Immature natural killer cell (primary cell): Measurements from ENCODE around the gene CLNK. TPM values are rescaled to one million over a fixed set of nuclear protein-coding genes. Genes with fewer than 3 reads are reported as not detected.

Experiments used
- DNase-seq, 3 donors: peaks; one replicate each; pipeline ENCODE4 v3.0.0; 2022; ENCODE audit warnings: mixed read lengths in 1 of 3
- H3K27ac Mint-ChIP-seq, 6 donors: one replicate each; pipeline ENCODE4 v1.8.0; 2020; ENCODE audit warnings: mixed read lengths in 6 of 6, mild to moderate bottlenecking in 5 of 6, inconsistent platforms in 4 of 6, moderate library complexity in 3 of 6
- H3K27me3 Mint-ChIP-seq, 3 donors: one replicate each; pipeline ENCODE4 v1.8.0; 2020 to 2021; ENCODE audit warnings: low read depth in 3 of 3, mild to moderate bottlenecking in 3 of 3, mixed read lengths in 3 of 3, moderate library complexity in 3 of 3, inconsistent platforms in 1 of 3
- H3K36me3 Mint-ChIP-seq, 3 donors: one replicate each; pipeline ENCODE4 v1.8.0; 2020; ENCODE audit warnings: mixed read lengths in 3 of 3, inconsistent platforms in 2 of 3, mild to moderate bottlenecking in 2 of 3
- H3K4me1 Mint-ChIP-seq, 2 donors: one replicate each; pipeline ENCODE4 v1.8.0; 2020; ENCODE audit warnings: inconsistent platforms in 2 of 2, mild to moderate bottlenecking in 2 of 2, mixed read lengths in 2 of 2, moderate library complexity in 1 of 2
- H3K4me3 Mint-ChIP-seq, 5 donors: one replicate each; pipeline ENCODE4 v1.8.0; 2020; ENCODE audit warnings: mild to moderate bottlenecking in 5 of 5, mixed read lengths in 5 of 5, inconsistent platforms in 3 of 5, moderate library complexity in 3 of 5
- H3K9me3 Mint-ChIP-seq, 6 donors: one replicate each; pipeline ENCODE4 v1.8.0; 2020; ENCODE audit warnings: mild to moderate bottlenecking in 6 of 6, mixed read lengths in 6 of 6, inconsistent platforms in 4 of 6, moderate library complexity in 3 of 6
- polyA plus RNA-seq, 3 donors: library from polyadenylated mRNA; unstranded; fragments of 300-500 nt; fragmentation: Illumina TruSeq; gene quantifications; one replicate each; pipeline ENCODE4 v1.2.3, GENCODE V29; 2021

The CLNK gene
- polyA plus RNA-seq, 3 donors from 2014 or later: 1.5 to 1.8 TPM; not detected in 1

GRCh38 chr4:10667701-10668326 lies 16.8 kb downstream of the CLNK start:
- Mint-ChIP-seq H3K36me3 (peaks cover 0 to 4% (median 0%) of the 10 kb centered on the region in 3 donors), H3K27ac (no peak overlapping the region), H3K4me1 (peaks cover 22 to 39% of the 10 kb centered on the region in 2 donors), H3K4me3 (no peak overlapping the region), H3K9me3 (no peaks in the 10 kb centered on the region), H3K27me3 (peaks cover 0 to 4% (median under 1%) of the 10 kb centered on the region in 3 donors)
- no peak for DNase-seq

- Mint-ChIP-seq H3K27me3 (peaks cover 0 to 6% (median 2%) of the 10 kb centered on the region in 3 donors), H3K4me1 (peaks cover 16 to 27% of the 10 kb centered on the region in 2 donors), H3K4me3 (no peak overlapping the region), H3K36me3 (peaks cover 0 to 4% (median 0%) of the 10 kb centered on the region in 3 donors), H3K27ac (no peak overlapping the region), H3K9me3 (no peaks in the 10 kb centered on the region)
- DNase-seq: no peak
Observed at GRCh38 chr4:10666616-10667015, 18.0 kb downstream of the CLNK start.

- Mint-ChIP-seq H3K27ac (peak overlapping the region in 1 of 6 donors; percentile 53), H3K36me3 (peaks cover 0 to 4% (median 0%) of the 10 kb centered on the region in 3 donors), H3K4me3 (peak overlapping the region in 1 of 5 donors; percentile 29), H3K27me3 (peaks cover 0 to 6% (median 2%) of the 10 kb centered on the region in 3 donors), H3K9me3 (no peaks in the 10 kb centered on the region), H3K4me1 (peaks cover 9 to 13% of the 10 kb centered on the region in 2 donors)
- peak in 2 of 3 donors; percentile 11 to 15 for DNase-seq
Observed at GRCh38 chr4:10664408-10664807, 20.2 kb downstream of the CLNK start.

- no peak overlapping the region for H3K4me3 Mint-ChIP-seq
- DNase-seq: no peak
- peaks cover 10 to 20% of the 10 kb centered on the region in 2 donors for H3K4me1 Mint-ChIP-seq
- no peaks in the 10 kb centered on the region for H3K9me3 Mint-ChIP-seq
- H3K27ac Mint-ChIP-seq: no peak overlapping the region
- H3K27me3 Mint-ChIP-seq: peaks cover 0 to 9% (median 5%) of the 10 kb centered on the region in 3 donors
- H3K36me3 Mint-ChIP-seq: peaks cover 0 to 4% (median 0%) of the 10 kb centered on the region in 3 donors
Observed at GRCh38 chr4:10662937-10663336, 21.6 kb downstream of the CLNK start.

- H3K36me3 Mint-ChIP-seq: peaks cover 0 to 4% (median 0%) of the 10 kb centered on the region in 3 donors
- H3K9me3 Mint-ChIP-seq: no peaks in the 10 kb centered on the region
- H3K4me3 Mint-ChIP-seq: no peak overlapping the region
- peaks cover 0 to 7% (median 5%) of the 10 kb centered on the region in 3 donors for H3K27me3 Mint-ChIP-seq
- DNase-seq: no peak
- peaks cover 21 to 39% of the 10 kb centered on the region in 2 donors for H3K4me1 Mint-ChIP-seq
- H3K27ac Mint-ChIP-seq: no peak overlapping the region
Observed at GRCh38 chr4:10661047-10661446, 23.5 kb downstream of the CLNK start.

- no peak for DNase-seq
- peaks cover 0 to 5% (median 5%) of the 10 kb centered on the region in 3 donors for H3K27me3 Mint-ChIP-seq
- H3K9me3 Mint-ChIP-seq: no peaks in the 10 kb centered on the region
- no peaks in the 10 kb centered on the region for H3K36me3 Mint-ChIP-seq
- no peak overlapping the region for H3K4me3 Mint-ChIP-seq
- H3K27ac Mint-ChIP-seq: no peak overlapping the region
- H3K4me1 Mint-ChIP-seq: peaks cover 15 to 33% of the 10 kb centered on the region in 2 donors
Observed at GRCh38 chr4:10659251-10659650, 25.3 kb downstream of the CLNK start.

- DNase-seq: no peak
- Mint-ChIP-seq H3K4me3 (peak overlapping the region in 4 of 5 donors; percentile 6 to 63 (median 38)), H3K9me3 (no peaks in the 10 kb centered on the region), H3K4me1 (peaks cover 12 to 28% of the 10 kb centered on the region in 2 donors), H3K36me3 (no peaks in the 10 kb centered on the region), H3K27ac (peak overlapping the region in 2 of 6 donors; percentile 7 to 12), H3K27me3 (peaks cover 0 to 4% (median 2%) of the 10 kb centered on the region in 3 donors)
Observed at GRCh38 chr4:10656988-10657387, 27.6 kb downstream of the CLNK start.

- H3K4me1 Mint-ChIP-seq: peaks cover 12 to 28% of the 10 kb centered on the region in 2 donors
- no peak for DNase-seq
- H3K9me3 Mint-ChIP-seq: no peaks in the 10 kb centered on the region
- H3K4me3 Mint-ChIP-seq: no peak overlapping the region
- H3K27me3 Mint-ChIP-seq: peaks cover 0 to 3% (median 2%) of the 10 kb centered on the region in 3 donors
- H3K36me3 Mint-ChIP-seq: no peaks in the 10 kb centered on the region
- no peak overlapping the region for H3K27ac Mint-ChIP-seq
Observed at GRCh38 chr4:10656420-10656819, 28.1 kb downstream of the CLNK start.

GRCh38 chr4:10655968-10656367 lies 28.6 kb downstream of the CLNK start:
- Mint-ChIP-seq H3K4me3 (no peak overlapping the region), H3K27me3 (peaks cover 0 to 5% (median 3%) of the 10 kb centered on the region in 3 donors), H3K27ac (no peak overlapping the region)

GRCh38 chr4:10648479-10648878 lies 36.1 kb downstream of the CLNK start:
- DNase-seq: no peak
- Mint-ChIP-seq H3K4me1 (no peaks in the 10 kb centered on the region), H3K4me3 (no peak overlapping the region), H3K27ac (no peak overlapping the region), H3K36me3 (no peaks in the 10 kb centered on the region), H3K27me3 (peaks cover 2 to 6% (median 4%) of the 10 kb centered on the region in 3 donors), H3K9me3 (no peaks in the 10 kb centered on the region)

More at GRCh38 chr4:10655968-10656367, 28.6 kb downstream of the CLNK start:
- no peaks in the 10 kb centered on the region for H3K36me3 Mint-ChIP-seq
- no peaks in the 10 kb centered on the region for H3K9me3 Mint-ChIP-seq
- DNase-seq: no peak
- H3K4me1 Mint-ChIP-seq: peaks cover 12 to 28% of the 10 kb centered on the region in 2 donors

- Mint-ChIP-seq H3K9me3 (no peaks in the 10 kb centered on the region), H3K4me1 (no peaks in the 10 kb centered on the region), H3K36me3 (no peaks in the 10 kb centered on the region), H3K27ac (no peak overlapping the region), H3K27me3 (peaks cover 2 to 8% (median 4%) of the 10 kb centered on the region in 3 donors), H3K4me3 (no peak overlapping the region)
- DNase-seq: no peak
Observed at GRCh38 chr4:10647846-10648245, 36.7 kb downstream of the CLNK start.

GRCh38 chr4:10643600-10644425 lies 40.8 kb downstream of the CLNK start:
- Mint-ChIP-seq H3K27ac (no peak overlapping the region), H3K9me3 (no peaks in the 10 kb centered on the region), H3K4me3 (no peak overlapping the region), H3K27me3 (peaks cover 1 to 18% (median 4%) of the 10 kb centered on the region in 3 donors), H3K4me1 (peaks cover 4 to 10% of the 10 kb centered on the region in 2 donors), H3K36me3 (peaks cover 5 to 11% (median 8%) of the 10 kb centered on the region in 3 donors)
- no peak for DNase-seq

GRCh38 chr4:10640561-10641201 lies 43.9 kb downstream of the CLNK start:
- peaks cover 4 to 10% of the 10 kb centered on the region in 2 donors for H3K4me1 Mint-ChIP-seq
- H3K36me3 Mint-ChIP-seq: peaks cover 5 to 12% (median 11%) of the 10 kb centered on the region in 3 donors
- no peak for DNase-seq
- no peak overlapping the region for H3K27ac Mint-ChIP-seq
- H3K27me3 Mint-ChIP-seq: peaks cover 0 to 17% (median 2%) of the 10 kb centered on the region in 3 donors
- H3K4me3 Mint-ChIP-seq: no peak overlapping the region
- no peaks in the 10 kb centered on the region for H3K9me3 Mint-ChIP-seq
